ENCODE measurements around the gene ZMPSTE24. TPM values are rescaled to one million over a fixed set of nuclear protein-coding genes. Genes with fewer than 3 reads are reported as not detected.

The ZMPSTE24 gene
- total RNA-seq, 1 experiment from 2014 or later = 39.6 TPM

- TF ChIP-seq, protein P1, sequence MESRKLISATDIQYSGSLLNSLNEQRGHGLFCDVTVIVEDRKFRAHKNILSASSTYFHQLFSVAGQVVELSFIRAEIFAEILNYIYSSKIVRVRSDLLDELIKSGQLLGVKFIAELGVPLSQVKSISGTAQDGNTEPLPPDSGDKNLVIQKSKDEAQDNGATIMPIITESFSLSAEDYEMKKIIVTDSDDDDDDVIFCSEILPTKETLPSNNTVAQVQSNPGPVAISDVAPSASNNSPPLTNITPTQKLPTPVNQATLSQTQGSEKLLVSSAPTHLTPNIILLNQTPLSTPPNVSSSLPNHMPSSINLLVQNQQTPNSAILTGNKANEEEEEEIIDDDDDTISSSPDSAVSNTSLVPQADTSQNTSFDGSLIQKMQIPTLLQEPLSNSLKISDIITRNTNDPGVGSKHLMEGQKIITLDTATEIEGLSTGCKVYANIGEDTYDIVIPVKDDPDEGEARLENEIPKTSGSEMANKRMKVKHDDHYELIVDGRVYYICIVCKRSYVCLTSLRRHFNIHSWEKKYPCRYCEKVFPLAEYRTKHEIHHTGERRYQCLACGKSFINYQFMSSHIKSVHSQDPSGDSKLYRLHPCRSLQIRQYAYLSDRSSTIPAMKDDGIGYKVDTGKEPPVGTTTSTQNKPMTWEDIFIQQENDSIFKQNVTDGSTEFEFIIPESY (IDR thresholded peaks at IDR 0.05; ENCODE audit: extremely low read depth, insufficient replicate concordance, low read length) = no peak
- TF ChIP-seq SIN3A (IDR thresholded peaks at IDR 0.05; ENCODE audit: low read depth) (no peak), SP1 (IDR thresholded peaks at IDR 0.05; ENCODE audit: low read depth) (no peak), JUND (IDR thresholded peaks at IDR 0.05) (no peak), SRF (IDR thresholded peaks at IDR 0.05; ENCODE audit: low read depth) (no peak), TCF7L2 (IDR thresholded peaks at IDR 0.05; ENCODE audit: borderline replicate concordance, extremely low read depth, insufficient read depth, insufficient read length) (no peak), ZFX (IDR thresholded peaks at IDR 0.05) (no peak), CEBPB (IDR thresholded peaks at IDR 0.05; ENCODE audit: low read depth) (no peak), FOSL1 (IDR thresholded peaks at IDR 0.05; ENCODE audit: low read depth) (no peak)
- TF ChIP-seq, protein P2, sequence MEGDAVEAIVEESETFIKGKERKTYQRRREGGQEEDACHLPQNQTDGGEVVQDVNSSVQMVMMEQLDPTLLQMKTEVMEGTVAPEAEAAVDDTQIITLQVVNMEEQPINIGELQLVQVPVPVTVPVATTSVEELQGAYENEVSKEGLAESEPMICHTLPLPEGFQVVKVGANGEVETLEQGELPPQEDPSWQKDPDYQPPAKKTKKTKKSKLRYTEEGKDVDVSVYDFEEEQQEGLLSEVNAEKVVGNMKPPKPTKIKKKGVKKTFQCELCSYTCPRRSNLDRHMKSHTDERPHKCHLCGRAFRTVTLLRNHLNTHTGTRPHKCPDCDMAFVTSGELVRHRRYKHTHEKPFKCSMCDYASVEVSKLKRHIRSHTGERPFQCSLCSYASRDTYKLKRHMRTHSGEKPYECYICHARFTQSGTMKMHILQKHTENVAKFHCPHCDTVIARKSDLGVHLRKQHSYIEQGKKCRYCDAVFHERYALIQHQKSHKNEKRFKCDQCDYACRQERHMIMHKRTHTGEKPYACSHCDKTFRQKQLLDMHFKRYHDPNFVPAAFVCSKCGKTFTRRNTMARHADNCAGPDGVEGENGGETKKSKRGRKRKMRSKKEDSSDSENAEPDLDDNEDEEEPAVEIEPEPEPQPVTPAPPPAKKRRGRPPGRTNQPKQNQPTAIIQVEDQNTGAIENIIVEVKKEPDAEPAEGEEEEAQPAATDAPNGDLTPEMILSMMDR (IDR thresholded peaks at IDR 0.05 in 2 of 3, conservative IDR thresholded peaks at IDR 0.05 in 1 of 3; ENCODE audit: borderline replicate concordance in 1 of 3, insufficient read depth in 1 of 3, low read depth in 2 of 3, low read length in 2 of 3) = no peak
Observed at GRCh38 chr1:40239626-40240025, 18.4 kb upstream of the ZMPSTE24 start (continued).

GRCh38 chr1:40240390-40240789 lies 17.6 kb upstream of the ZMPSTE24 start:
- RAD21 ChIA-PET (ENCODE audit: low non-redundant PET in 1 of 2, low total read pairs in 2 of 2, uncharacterized antibody in 2 of 2, unreplicated experiment in 2 of 2) = interaction anchor here in 1 of 2 experiments (0.7 kb wide), 1 partner anchor 81 kb away, joined by 3 read pairs; no protein-coding TSS in a partner anchor
- intact Hi-C loops (cut with micrococcal nuclease) = no loop called here
- Histone ChIP-seq H3K4me3 (replicated peaks in 1 of 2; ENCODE audit: low read depth in 1 of 2, low read length in 2 of 2) (no peak overlapping the region), H3K27me3 (ENCODE audit: insufficient read depth, low read length) (no peaks in the 10 kb centered on the region), H3K79me2 (ENCODE audit: insufficient read depth, low read length) (no peaks in the 10 kb centered on the region), H3K9ac (ENCODE audit: low read length) (no peak overlapping the region), H2AFZ (ENCODE audit: low read depth, low read length, poor library complexity, severe bottlenecking) (no peak overlapping the region), H3K27ac (ENCODE audit: low read depth, low read length) (no peak overlapping the region), H3K4me1 (ENCODE audit: control insufficient read depth in 1 of 2, insufficient read depth in 2 of 2, low read length in 2 of 2) (peaks cover 18 to 43% of the 10 kb centered on the region in 2 experiments), H3K4me2 (ENCODE audit: low read length) (no peak overlapping the region), H4K20me1 (ENCODE audit: insufficient read depth) (no peaks in the 10 kb centered on the region), H3K36me3 (ENCODE audit: control insufficient read depth in 1 of 2, insufficient read depth in 2 of 2, low read length in 2 of 2) (peaks cover 21 to 30% of the 10 kb centered on the region in 2 experiments), H3K9me3 (ENCODE audit: control insufficient read depth in 1 of 2, insufficient read depth in 1 of 2, low read depth in 1 of 2, low read length in 2 of 2) (no peaks in the 10 kb centered on the region), H3K9me2 (ENCODE audit: insufficient read depth) (no peaks in the 10 kb centered on the region)
- BruUV-seq (replicated peaks) = no TSS peak
- CTCF ChIA-PET = interaction anchor here (0.8 to 1.5 kb wide), 2 partner anchors 16 to 96 kb away, joined by 3 to 4 read pairs; no protein-coding TSS in a partner anchor
- ATAC-seq = no peak
- POLR2A ChIA-PET = interaction anchor here (0.9 kb wide), 1 partner anchor 11 kb away, joined by 4 read pairs; no protein-coding TSS in a partner anchor
- DNase-seq (ENCODE audit: low read depth, low spot score) = no peak
- TF ChIP-seq SIN3A (IDR thresholded peaks at IDR 0.05; ENCODE audit: low read depth) = no peak
- no peak for TF ChIP-seq ELF1 (IDR thresholded peaks at IDR 0.05; ENCODE audit: borderline replicate concordance, low read depth)
- TF ChIP-seq POLR2A (IDR thresholded peaks at IDR 0.05; ENCODE audit: borderline replicate concordance, extremely low read depth, insufficient read depth, insufficient read length) = no peak
- TF ChIP-seq SP1 (IDR thresholded peaks at IDR 0.05; ENCODE audit: low read depth) = no peak
- TF ChIP-seq CBX3 (IDR thresholded peaks at IDR 0.05; ENCODE audit: low read depth) = no peak
- TF ChIP-seq CEBPB (IDR thresholded peaks at IDR 0.05; ENCODE audit: low read depth) = no peak
- TF ChIP-seq, protein P3, sequence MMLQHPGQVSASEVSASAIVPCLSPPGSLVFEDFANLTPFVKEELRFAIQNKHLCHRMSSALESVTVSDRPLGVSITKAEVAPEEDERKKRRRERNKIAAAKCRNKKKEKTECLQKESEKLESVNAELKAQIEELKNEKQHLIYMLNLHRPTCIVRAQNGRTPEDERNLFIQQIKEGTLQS (IDR thresholded peaks at IDR 0.05) = no peak
- no peak for TF ChIP-seq POLR2AphosphoS5 (IDR thresholded peaks at IDR 0.05; ENCODE audit: low read depth, low read length)
- TF ChIP-seq EZH2phosphoT487 (IDR thresholded peaks at IDR 0.05; ENCODE audit: borderline replicate concordance) = no peak
- no peak for TF ChIP-seq TCF7L2 (IDR thresholded peaks at IDR 0.05; ENCODE audit: borderline replicate concordance, extremely low read depth, insufficient read depth, insufficient read length)
- no peak for TF ChIP-seq MAX (IDR thresholded peaks at IDR 0.05)
- no peak for TF ChIP-seq ZFX (IDR thresholded peaks at IDR 0.05)
- no peak for TF ChIP-seq EGR1 (IDR thresholded peaks at IDR 0.05; ENCODE audit: low read depth)
- TF ChIP-seq FOSL1 (IDR thresholded peaks at IDR 0.05; ENCODE audit: low read depth) = no peak
- TF ChIP-seq EZH2 (IDR thresholded peaks at IDR 0.05) = no peak
- no peak for TF ChIP-seq JUND (IDR thresholded peaks at IDR 0.05)
